Amygdala (tissue), 56 donors: ENCODE data around the gene PDGFC.
"Not testable (repeated sequence)": the region's sequence is repeated elsewhere in the genome, so short reads cannot be mapped to it uniquely, and the experiment has no call there.

ENCODE experiments used
- DNase-seq, 56 donors: peaks; one replicate each; lab custom pipeline; 2025; lab: John Stamatoyannopoulos, UW

The PDGFC gene

DNA sequence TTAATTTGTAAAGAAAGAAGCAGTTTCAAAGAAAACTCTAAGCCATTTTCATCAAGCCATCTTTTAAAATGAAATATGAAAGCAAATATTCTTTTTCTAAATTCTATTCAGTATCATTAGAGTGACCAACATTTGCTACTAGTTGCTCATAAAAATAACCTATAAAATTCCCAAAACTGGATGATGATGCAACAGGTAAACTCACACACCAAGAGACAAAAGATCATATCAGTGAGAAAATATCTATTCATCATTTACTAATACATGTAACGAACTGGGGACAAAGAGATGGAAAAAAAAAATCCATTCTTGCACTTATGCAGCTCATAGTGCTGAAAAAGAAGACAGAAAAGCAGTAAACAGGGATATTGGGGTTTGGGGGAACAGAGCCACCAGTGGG is 48.1 kb downstream of the PDGFC start:
- DNase-seq = no peak

DNA sequence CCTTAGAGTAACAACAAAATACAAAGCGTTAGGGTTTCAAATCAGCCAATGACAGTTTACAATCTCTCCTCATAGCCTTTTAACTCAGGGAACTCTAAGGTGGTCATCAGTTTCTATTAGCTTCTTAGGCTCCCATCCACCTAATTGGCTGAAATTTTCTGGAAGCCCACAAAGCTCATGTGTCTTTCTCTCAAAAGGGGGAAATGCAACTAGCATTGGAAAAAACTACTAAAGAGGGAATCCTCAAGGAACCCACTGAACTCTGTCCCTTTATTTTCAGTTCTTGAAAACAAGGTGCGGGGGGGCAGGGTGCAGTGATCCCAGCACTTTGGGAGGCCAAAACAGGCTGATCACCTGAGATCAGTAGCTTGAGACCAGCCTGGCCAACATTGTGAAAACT is 56.4 kb downstream of the PDGFC start:
- no peak for DNase-seq

- DNase-seq = no peak
Measured at GRCh38 chr4:156913234-156913633, 58.4 kb downstream of the PDGFC start.

DNA sequence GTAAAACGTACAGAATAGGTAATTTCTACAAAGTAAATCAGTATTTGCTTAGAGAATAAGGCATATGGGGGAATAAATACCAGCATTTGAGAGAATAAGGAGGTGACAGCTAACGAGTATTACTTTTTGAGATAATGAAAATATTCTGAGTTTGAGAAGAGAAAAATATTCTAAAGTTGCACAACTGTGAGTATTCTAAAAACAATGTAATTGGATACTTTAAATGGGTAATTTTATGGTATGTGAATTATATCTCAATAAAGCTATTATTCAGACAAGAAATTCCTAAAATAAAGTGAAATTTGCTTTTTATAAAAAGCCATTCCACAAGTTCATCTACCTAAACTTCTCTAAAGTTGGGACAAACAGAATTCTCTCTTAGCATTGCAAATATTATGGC is 62.6 kb downstream of the PDGFC start:
- no peak for DNase-seq

GRCh38 chr4:156906325-156906724 is 65.3 kb downstream of the PDGFC start:
- DNase-seq = no peak

DNA sequence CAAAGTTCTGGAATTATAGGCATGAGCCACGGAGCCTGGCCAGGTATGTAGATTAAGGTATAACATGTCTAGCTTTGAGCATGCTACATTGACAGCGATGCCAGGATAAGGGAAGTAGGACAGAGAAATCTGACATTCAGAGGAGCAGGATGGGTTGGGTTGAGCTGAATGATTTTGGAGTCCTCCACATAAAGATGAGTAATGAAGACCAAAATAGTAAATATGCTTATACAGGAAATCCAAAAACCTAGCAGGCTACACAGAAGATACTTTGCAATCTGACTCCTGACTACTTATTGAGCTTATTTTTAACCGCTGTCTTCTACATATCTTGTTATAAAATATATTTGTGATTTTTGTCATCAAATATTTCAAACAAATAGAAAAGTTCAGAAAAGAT is 69.7 kb downstream of the PDGFC start:
- no peak for DNase-seq

GRCh38 chr4:156898373-156899117 is 73.1 kb downstream of the PDGFC start:
- DNase-seq = no peak

DNA sequence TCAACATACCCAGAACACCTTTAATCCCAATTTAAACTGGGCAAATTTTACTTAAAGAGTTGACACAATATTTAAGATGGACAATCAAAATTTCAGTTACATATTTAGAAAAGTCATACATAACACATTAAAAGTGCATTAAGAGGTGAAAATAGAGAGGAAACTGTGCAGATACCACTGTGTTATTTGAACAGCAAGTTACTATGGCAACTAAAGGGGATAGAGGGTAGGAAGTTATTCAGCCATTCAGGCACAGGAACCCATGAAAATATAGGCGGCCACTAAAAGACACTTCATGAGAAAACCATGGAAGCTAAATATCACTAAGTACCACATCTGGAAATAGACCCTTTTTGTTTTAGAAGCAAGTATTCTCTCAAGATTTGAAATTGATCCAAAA is 75.1 kb downstream of the PDGFC start:
- DNase-seq = no peak

GRCh38 chr4:156894234-156894633 is 77.4 kb downstream of the PDGFC start:
- DNase-seq = no peak

- no peak for DNase-seq
Measured at GRCh38 chr4:156892805-156893204, 78.8 kb downstream of the PDGFC start.

GRCh38 chr4:156889616-156890594 is 81.7 kb downstream of the PDGFC start:
- peak in 2 of 56 donors; percentile 1 to 2 for DNase-seq

DNA sequence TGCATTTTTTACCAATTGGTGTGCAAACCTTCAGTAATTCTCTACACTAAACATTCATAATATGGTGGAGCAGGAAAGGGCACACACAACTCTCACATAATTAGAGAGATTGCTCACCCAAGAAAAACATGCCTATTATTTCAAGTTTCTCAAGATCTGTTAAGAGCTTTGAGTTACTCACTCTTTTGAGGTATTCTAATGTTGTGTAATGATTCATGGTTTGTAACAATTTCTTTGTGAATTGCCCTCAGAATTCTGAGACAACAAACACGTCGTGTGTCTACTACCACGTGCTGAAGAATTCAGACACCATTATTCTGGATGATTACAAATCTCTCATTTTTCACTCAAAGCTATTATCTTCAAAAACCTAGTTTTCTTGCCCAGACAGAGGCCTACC is 82.8 kb downstream of the PDGFC start:
- no peak for DNase-seq

GRCh38 chr4:156886481-156886880 is 85.1 kb downstream of the PDGFC start:
- no peak for DNase-seq

- DNase-seq = no peak
Measured at GRCh38 chr4:156885374-156885773, 86.2 kb downstream of the PDGFC start.

DNA sequence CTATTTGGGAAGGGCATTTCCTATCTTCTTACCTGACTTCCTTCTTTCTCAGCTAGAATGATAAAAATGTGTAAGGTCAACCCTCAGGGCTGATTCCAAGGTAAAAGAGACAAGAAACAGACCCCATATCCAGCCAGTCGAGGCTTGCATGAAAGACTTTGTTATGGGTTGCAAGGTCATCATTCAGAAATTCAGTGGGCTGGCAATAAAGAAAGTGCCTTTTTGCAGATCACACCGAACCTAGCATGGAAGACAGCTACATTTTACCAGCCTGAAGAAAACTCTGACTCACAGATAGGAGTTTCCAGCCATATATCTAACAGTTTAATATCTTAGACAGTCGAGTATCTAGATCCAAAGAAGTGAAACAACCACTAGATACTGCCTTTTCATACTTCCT is 87.4 kb downstream of the PDGFC start:
- no peak for DNase-seq

GRCh38 chr4:156875704-156876103 is 95.9 kb downstream of the PDGFC start:
- DNase-seq = no peak

- no peak for DNase-seq
Measured at GRCh38 chr4:156875055-156875454, 96.5 kb downstream of the PDGFC start.

DNA sequence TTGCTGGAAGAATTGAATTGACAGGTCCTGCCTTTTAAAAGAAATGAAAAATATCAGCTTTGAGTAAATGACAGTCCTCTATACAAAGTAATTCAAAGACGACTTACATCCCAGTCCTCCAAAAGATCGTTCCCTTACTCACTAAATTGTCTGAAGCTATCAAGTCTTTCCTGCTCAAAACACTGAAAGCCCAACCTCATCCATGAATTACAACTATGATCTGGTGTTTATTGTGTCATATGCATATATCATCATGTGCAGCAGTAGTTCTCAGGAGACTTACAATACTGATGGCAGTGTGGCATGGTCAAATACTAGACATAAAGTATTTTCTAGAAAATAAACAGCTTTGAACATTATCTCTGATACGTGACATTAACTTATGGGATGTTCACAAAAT is 97.8 kb downstream of the PDGFC start:
- no peak for DNase-seq

DNA sequence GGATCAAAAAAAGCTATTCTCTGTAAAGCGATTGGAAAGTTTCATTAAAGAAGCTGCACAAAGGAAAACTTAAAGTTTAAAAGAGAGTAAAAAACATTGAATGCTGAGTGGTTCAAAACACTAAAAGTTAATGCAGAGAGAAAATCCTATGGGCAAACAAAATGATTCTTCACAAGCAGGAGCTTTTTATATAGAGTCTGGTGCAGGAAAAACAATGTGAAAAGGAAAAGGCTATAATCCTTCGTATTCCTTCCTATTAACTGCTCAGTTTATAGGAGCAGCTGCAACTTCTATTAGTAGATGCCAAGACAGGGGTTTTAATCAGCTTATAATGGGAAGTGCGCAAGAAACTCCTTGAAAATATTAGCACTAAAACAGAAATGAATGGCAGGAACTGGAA is 100.7 kb downstream of the PDGFC start:
- no peak for DNase-seq

- no peak for DNase-seq
Measured at GRCh38 chr4:156870131-156870530, 101.5 kb downstream of the PDGFC start.

DNA sequence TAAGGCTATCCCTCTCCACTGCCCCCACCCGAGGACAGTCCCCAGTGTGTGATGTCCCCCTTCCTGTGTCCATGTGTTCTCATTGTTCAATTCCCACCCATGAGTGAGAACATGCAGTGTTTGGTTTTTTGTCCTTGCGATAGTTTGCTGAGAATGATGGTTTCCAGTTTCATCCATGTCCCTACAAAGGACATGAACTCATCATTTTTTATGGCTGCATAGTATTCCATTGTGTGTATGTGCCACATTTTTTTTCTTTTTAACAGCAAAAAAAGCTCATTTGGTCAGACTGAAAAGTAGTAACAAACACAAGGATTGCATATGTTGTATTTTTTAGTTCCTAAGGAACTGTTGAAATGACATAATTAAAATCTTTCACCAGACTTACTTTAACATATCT is 105.5 kb downstream of the PDGFC start:
- not testable (repeated sequence) for DNase-seq

DNA sequence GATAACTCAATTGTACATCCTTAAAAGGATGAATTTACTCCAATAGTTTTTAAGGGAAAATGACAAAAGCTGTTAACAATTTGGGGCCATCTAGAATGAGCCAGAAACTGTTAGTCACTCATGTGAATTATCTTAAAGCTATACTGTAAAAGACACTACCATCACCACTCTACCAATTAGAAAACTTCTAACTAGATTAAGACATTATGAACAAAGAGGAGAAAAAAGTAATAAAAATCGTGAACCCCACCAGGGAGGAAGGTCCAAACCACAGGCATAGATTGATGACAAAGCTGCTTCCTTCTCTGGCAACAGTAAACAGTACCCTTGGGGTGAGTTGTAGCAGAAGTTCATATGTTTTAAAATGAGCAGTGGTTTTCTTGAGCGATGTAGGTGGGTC is 106.1 kb downstream of the PDGFC start:
- no peak for DNase-seq
